GM18507 (cell line): ENCODE data around the gene CDH8.
"Not testable (repeated sequence)": the region's sequence is repeated elsewhere in the genome, so short reads cannot be mapped to it uniquely, and the experiment has no call there.

Source experiments
- DNase-seq: peaks from one replicate; pipeline ENCODE4 v3.0.0; 2011; ENCODE audit warnings: low read depth; ENCODE audit not compliant: insufficient read length; ENCODE audit errors: extremely low spot score
- FAIRE-seq: peaks from 2 replicates; lab custom pipeline; 2011; peaks lifted over from hg19 to GRCh38; lab: Jason Lieb, UNC

Gene CDH8

GRCh38 chr16:61952841-61953240, 83.4 kb downstream of the CDH8 start:
- no peak for FAIRE-seq
- no peak for DNase-seq

GRCh38 chr16:61948414-61948813, 87.8 kb downstream of the CDH8 start:
- FAIRE-seq (no peak), DNase-seq (no peak)

- no peak for DNase-seq
- no peak for FAIRE-seq
Observed at GRCh38 chr16:61946019-61946418, 90.2 kb downstream of the CDH8 start.

- no peak for FAIRE-seq
- no peak for DNase-seq
Observed at GRCh38 chr16:61945511-61945910, 90.7 kb downstream of the CDH8 start.

GRCh38 chr16:61944004-61944403, 92.2 kb downstream of the CDH8 start:
- FAIRE-seq, result no peak

GRCh38 chr16:61940611-61941010, 95.6 kb downstream of the CDH8 start:
- no peak for FAIRE-seq
- DNase-seq, result no peak

More at GRCh38 chr16:61944004-61944403, 92.2 kb downstream of the CDH8 start:
- no peak for DNase-seq

- FAIRE-seq, result no peak
Observed at GRCh38 chr16:61937646-61938045, 98.6 kb downstream of the CDH8 start.

GRCh38 chr16:61936522-61936921, 99.7 kb downstream of the CDH8 start:
- no peak for FAIRE-seq
- no peak for DNase-seq

More at GRCh38 chr16:61937646-61938045, 98.6 kb downstream of the CDH8 start:
- no peak for DNase-seq

GRCh38 chr16:61934601-61935000, 101.6 kb downstream of the CDH8 start:
- FAIRE-seq (no peak), DNase-seq (no peak)

- FAIRE-seq (no peak), DNase-seq (no peak)
Observed at GRCh38 chr16:61929776-61930175, 106.5 kb downstream of the CDH8 start.

GRCh38 chr16:61926766-61927165, 109.5 kb downstream of the CDH8 start:
- DNase-seq, result no peak
- FAIRE-seq, result no peak

- DNase-seq (no peak), FAIRE-seq (no peak)
Observed at GRCh38 chr16:61923629-61924028, 112.6 kb downstream of the CDH8 start.

- FAIRE-seq, result no peak
- DNase-seq, result no peak
Observed at GRCh38 chr16:61921373-61921772, 114.9 kb downstream of the CDH8 start.

- not testable (repeated sequence) for DNase-seq, FAIRE-seq
Observed at GRCh38 chr16:61917865-61918826, 118.1 kb downstream of the CDH8 start.

GRCh38 chr16:61915569-61915968, 120.7 kb downstream of the CDH8 start:
- FAIRE-seq (no peak), DNase-seq (no peak)

- FAIRE-seq (no peak), DNase-seq (no peak)
Observed at GRCh38 chr16:61909074-61909473, 127.2 kb downstream of the CDH8 start.

GRCh38 chr16:61908426-61908825, 127.8 kb downstream of the CDH8 start:
- DNase-seq (no peak), FAIRE-seq (no peak)

GRCh38 chr16:61901689-61902088, 134.5 kb downstream of the CDH8 start:
- FAIRE-seq (no peak), DNase-seq (no peak)

- no peak for DNase-seq
- FAIRE-seq, result no peak
Observed at GRCh38 chr16:61900482-61900881, 135.8 kb downstream of the CDH8 start.

- FAIRE-seq, result no peak
- no peak for DNase-seq
Observed at GRCh38 chr16:61897657-61898056, 138.6 kb downstream of the CDH8 start.

GRCh38 chr16:61892531-61892930, 143.7 kb downstream of the CDH8 start:
- DNase-seq, result no peak
- FAIRE-seq, result no peak
